ENCODE results near the gene LMO4.

LMO4 gene, protein sequence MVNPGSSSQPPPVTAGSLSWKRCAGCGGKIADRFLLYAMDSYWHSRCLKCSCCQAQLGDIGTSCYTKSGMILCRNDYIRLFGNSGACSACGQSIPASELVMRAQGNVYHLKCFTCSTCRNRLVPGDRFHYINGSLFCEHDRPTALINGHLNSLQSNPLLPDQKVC

DNA sequence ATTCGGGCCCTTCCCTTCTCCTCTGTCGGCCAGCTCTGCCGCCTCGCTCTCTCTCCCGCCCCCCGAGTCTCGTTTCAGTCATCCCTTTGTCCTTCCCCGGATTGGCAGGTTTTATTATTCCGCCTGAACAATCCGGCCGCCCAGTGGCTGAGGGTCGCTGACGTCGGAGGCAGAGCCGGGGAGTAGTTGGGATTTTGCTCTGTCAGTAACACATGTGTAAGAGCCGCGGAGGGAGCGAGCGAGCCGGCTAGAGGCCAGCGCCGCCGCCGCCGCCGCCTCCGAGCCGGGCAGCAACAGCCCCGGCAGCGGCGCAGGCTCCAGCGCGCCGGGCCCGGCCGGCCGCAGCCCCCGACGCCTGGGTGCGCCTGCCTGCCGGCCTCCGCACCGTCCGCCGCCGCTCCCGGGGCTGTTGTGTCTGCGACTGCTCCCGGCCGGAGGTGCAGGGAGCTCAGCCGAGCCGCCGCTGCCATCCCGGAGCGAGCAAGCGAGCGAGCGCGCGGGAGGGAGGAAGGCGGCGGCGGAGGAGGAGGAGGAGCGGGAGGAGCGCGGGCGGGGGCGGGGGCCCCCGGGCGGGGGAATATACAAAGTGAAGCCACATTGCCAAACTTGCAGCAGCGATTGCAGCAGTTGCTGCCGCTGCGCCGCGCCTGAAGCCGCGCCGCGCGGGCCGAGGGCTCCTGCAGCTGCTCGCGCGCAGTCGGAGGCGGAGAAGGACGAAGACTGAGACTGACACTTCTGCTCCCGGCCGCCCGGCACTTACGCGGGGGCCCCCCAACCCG lies at the start of gene LMO4:
TSS of gene LMO4 (plus strand) at position 609 of the 779 bp plus-strand sequence. CDS start 3,136 bp downstream, outside the sequence.
- DNase-seq: peak; percentile 86 to 91

- DNase-seq: no peak
Observed at GRCh38 chr1:87279536-87279875, 49.2 kb upstream of the LMO4 start.

DNA sequence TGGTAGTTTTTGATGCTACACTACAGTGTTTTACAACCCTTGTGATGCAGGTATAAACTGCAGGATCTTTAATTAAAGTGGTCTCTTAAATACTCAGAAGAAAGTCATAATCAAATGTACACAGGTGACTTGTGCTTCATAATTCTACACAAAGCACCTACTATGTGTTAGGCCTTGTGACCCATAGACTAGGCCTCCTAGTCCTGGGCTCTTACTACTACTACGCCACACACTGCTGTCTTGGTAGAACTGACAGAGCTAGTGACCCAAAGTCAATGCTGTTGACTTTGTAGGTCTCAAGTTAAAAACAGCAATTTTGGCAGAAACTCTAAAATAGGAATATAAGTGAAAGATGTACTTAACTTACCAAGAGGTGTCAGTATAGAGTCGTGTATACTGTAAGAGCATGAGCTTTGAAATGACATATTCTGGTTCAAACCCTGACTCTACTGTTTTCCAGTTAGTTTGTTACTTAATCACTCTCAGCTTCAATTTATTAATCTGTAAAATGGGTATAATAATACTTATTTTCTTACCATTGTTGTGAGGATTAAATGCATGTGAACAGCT lies 48.6 kb upstream of the LMO4 start:
- DNase-seq: no peak

- DNase-seq: no peak
Observed at GRCh38 chr1:87284456-87285240, 44.0 kb upstream of the LMO4 start.

- DNase-seq: no peak
Observed at GRCh38 chr1:87291107-87291506, 37.6 kb upstream of the LMO4 start.

DNA sequence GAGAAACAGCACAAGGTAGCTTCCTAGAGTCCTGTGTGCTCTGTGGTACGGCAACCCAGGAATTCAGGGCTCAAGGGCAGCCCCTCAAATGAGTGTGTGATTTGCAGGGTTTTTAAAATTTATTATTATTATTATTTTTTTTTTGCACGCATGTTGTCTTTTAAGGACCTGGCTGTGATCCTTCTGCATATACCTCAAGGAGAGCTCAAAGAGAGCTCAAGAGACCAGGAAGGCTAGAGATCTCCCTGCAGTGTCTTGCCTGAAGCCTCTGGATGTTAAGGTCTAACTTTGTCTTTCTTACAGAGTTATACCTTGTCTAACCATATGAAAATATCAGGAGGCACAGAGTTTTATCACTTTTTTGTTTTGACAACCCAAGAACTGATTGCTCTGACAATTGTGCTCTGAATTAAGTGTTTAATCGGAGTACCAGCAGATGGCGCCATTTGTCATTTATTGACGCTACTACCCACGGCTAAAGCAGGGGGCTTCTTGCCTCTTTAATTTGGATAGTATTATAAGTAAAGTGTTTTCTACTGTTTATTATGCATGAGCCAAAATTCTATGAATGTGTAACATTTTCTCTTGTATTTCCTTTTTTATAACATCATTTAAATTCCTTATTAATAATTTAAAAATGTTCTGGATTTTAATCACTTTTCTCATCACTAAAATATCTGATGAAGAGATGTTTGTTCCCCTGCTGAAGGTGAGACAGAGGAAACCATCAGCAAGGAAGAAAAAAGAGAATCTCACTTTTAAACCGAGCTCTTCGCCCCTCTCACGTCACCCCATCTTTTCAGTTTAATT lies 35.8 kb upstream of the LMO4 start:
- DNase-seq: peak; percentile 21 to 61

DNA sequence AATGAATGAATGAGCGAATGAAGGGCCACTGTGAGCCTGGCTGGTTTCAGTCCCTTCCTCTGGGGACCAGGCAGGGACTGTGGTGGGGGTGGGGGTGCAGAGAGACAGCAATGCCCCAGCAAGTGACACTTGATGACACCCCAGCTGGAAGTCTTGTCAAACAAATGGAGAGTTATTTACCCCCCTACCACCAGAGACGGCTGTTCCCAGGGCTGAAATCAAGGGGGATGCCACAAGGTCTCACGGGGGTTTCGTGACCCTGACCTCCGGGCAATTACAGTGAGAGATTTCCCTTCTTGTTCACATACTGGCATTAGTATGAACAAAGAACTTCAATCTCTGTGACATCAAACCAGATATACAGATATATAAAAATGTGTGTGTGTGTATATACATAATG lies 34.0 kb upstream of the LMO4 start:
- no peak for DNase-seq

GRCh38 chr1:87295445-87296110 lies 33.1 kb upstream of the LMO4 start:
- DNase-seq: no peak

DNA sequence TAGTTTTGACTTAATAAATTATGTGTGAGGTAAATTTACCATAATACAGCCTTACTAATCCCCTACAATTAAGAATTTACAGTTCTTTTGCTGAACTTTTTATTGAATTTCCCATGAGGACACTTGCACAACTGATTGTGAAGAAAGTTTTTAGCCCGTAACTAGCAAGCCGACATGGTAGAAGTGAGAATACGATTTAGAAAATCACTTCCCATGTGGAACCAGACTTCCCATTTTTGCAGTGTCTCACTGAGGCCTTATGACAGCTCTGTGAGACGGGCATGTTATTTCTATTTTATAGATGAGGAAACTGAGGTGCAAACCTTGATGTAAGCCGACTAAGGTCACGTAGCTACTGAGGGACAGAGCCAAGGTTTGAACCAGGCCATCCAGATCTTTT lies 32.5 kb upstream of the LMO4 start:
- DNase-seq: no peak

DNA sequence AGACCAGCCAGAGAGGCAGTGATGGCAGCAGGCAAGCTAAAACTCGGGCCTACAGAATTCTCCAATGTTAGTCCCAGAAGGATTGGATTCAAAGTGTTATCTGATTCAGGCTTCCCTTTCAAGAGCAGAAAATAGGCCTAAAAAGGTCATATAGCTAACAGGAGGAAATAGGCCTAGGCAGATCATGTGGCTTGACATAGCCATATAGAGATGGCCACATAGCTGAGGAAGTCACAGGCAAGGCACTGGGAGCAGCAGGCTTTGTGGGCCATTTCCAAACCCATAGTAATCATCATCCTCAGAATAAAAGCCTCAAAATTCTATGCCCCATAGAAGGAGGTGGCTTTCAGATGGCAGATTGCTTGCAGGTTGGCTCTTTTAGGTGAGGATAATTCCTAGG lies 29.0 kb upstream of the LMO4 start:
- DNase-seq: no peak

DNA sequence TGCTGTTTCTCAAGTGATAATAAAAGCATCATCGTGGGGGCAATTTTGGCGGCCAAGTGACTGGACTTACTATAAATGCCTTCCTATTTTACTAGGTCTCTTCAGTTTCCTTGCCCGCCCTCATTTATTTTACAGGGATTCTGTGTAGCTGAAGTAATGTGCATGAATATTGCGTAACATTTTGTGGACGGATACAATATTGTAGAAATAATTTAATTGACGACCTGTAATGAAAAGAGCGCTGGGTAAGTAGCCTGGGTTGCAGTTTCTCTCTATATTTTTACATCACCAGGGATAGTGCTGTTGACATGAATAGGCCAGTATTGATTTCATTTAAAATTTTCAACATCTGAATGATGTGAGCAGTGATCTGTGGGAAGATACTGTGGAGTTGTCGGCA lies 28.1 kb upstream of the LMO4 start:
- no peak for DNase-seq

GRCh38 chr1:87305151-87305550 lies 23.5 kb upstream of the LMO4 start:
- DNase-seq: peak; percentile 53 to 84

GRCh38 chr1:87305762-87306161 lies 22.9 kb upstream of the LMO4 start:
- no peak for DNase-seq

- no peak for DNase-seq
Observed at GRCh38 chr1:87307306-87307705, 21.4 kb upstream of the LMO4 start.

DNA sequence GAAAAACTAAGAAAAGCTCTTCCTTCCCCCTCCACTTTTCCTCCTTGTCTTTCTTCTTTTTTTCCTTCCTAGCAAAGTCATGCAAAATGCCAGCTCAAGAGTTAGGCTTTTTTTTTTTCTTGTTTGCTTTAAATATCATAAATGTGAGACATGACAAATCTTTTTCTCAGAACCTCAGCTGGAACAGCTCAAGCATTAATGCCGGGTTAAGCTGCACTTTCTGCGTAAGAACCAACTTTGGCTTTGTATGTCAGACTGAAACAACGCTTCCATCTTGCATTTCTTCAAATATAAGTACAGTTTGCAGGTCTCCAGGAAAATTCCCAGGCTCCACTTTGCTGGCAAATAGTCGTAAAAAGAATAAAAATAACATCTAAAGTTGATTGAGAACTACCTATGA lies 20.7 kb upstream of the LMO4 start:
- DNase-seq: no peak

DNA sequence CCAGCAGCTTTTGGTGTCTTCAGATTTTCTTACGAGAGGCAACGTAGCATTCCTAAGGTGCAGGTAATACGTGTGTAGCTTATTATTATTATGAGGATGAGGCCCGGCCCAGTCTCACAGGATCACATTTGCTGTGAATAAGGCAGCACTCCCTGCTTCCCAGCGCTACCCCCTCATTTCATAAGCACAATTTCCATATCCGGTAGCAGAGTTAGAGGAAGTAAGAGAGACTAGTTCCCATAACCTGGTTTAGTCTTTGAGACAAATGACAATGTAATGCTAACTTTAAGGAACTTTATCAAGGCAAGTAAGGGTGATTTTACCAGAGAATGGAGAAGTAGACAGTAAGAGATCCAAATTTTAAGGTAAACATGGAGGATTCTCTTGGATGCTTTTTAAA lies 14.6 kb upstream of the LMO4 start:
- DNase-seq: no peak

GRCh38 chr1:87318056-87318650 lies 10.5 kb upstream of the LMO4 start:
- no peak for DNase-seq

GRCh38 chr1:87318806-87319205 lies 9.9 kb upstream of the LMO4 start:
- no peak for DNase-seq

GRCh38 chr1:87325982-87326738 lies 2.5 kb upstream of the LMO4 start:
- peak; percentile 11 to 60 for DNase-seq

DNA sequence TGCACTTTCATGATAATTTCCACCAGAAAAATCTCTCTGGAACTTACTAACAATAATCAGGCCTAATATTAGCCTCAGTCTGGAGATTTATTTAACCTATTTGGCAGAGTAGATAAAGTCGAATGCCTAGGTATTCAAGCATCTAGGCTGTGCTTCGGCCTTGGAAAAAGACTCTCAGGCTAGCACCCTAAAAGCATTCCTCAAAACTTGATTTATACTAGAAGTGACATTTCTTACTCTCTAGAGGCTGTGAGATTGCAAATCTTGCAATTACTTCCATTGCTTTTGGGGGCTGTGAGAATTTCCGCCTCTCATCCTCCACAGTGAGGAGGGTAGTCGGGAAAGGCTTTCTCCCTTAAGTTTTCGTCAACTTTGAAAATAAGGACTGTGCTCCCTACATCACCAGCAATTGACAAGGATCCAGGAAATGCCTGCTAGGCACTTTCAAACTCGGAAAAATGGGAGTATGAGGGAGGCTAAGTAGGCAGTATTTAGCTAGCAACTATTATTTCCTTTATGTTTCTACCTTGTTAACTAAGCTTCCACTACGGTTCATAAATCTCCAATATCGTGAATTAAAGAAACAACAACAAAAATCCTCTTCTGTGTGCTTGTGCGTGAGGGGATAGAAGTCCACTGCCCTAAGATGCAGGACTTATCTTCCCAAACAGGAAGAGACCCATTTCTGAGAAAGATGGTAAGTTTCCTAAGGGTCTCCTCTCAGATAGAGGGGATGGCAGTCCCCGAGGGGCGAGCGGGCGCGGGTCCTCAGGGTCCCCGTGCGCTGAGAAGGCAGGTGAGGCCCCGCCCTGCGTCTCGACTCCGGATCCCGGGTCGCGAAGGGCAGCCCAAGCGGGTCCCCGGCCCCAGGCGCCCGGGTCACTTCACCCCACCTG lies 1.1 kb upstream of the LMO4 start:
- no peak for DNase-seq

Measured in NCI-H524 (cell line).